ENCODE data around the gene STK32B.
A peak's percentile ranks its signal among the peaks of the same experiment; 100 is the strongest.

Gene STK32B

GRCh38 chr4:5078009-5078408 is 26.7 kb downstream of the STK32B start:
- no peak for DNase-seq

GRCh38 chr4:5079581-5079980 is 28.3 kb downstream of the STK32B start:
- DNase-seq, result no peak

GRCh38 chr4:5081441-5081999 is 30.2 kb downstream of the STK32B start:
- no peak for DNase-seq

GRCh38 chr4:5082376-5082775 is 31.1 kb downstream of the STK32B start:
- DNase-seq, result no peak

- no peak for DNase-seq
These were observed 33.7 kb downstream of the STK32B start for GRCh38 chr4:5084911-5085475.

GRCh38 chr4:5086535-5086934 is 35.3 kb downstream of the STK32B start:
- no peak for DNase-seq

- no peak for DNase-seq
These were observed 45.0 kb downstream of the STK32B start for GRCh38 chr4:5096261-5096660.

- no peak for DNase-seq
These were observed 46.9 kb downstream of the STK32B start for GRCh38 chr4:5098176-5098575.

GRCh38 chr4:5100336-5100735 is 49.1 kb downstream of the STK32B start:
- DNase-seq, result no peak

GRCh38 chr4:5100986-5101385 is 49.7 kb downstream of the STK32B start:
- no peak for DNase-seq

GRCh38 chr4:5101571-5101970 is 50.3 kb downstream of the STK32B start:
- DNase-seq, result no peak

GRCh38 chr4:5110901-5111300 is 59.6 kb downstream of the STK32B start:
- DNase-seq, result peak; percentile 33

GRCh38 chr4:5112333-5113095 is 61.2 kb downstream of the STK32B start:
- no peak for DNase-seq

GRCh38 chr4:5114950-5115349 is 63.7 kb downstream of the STK32B start:
- DNase-seq, result peak; percentile 27

- DNase-seq, result no peak
These were observed 67.0 kb downstream of the STK32B start for GRCh38 chr4:5118091-5118786.

- DNase-seq, result no peak
These were observed 67.9 kb downstream of the STK32B start for GRCh38 chr4:5118994-5119835.

- DNase-seq, result no peak
These were observed 68.8 kb downstream of the STK32B start for GRCh38 chr4:5120067-5120466.

GRCh38 chr4:5120468-5120867 is 69.2 kb downstream of the STK32B start:
- no peak for DNase-seq

- no peak for DNase-seq
These were observed 70.8 kb downstream of the STK32B start for GRCh38 chr4:5122114-5122513.

- DNase-seq, result no peak
These were observed 73.6 kb downstream of the STK32B start for GRCh38 chr4:5124876-5125275.

GRCh38 chr4:5125321-5125720 is 74.0 kb downstream of the STK32B start:
- no peak for DNase-seq

GRCh38 chr4:5126231-5126630 is 75.0 kb downstream of the STK32B start:
- no peak for DNase-seq

GRCh38 chr4:5126857-5127256 is 75.6 kb downstream of the STK32B start:
- DNase-seq, result no peak
